HG02759 (cell line): ENCODE measurements around the gene SHOC2.
A peak's percentile ranks its signal among the peaks of the same experiment; 100 is the strongest.

Experiments used
- ATAC-seq: cut with Tn5 transposase; IDR thresholded peaks from one replicate; pipeline ENCODE4 v1.9.1; 2021; ENCODE audit warnings: mild to moderate bottlenecking, moderate library complexity; ENCODE audit not compliant: unreplicated experiment

The SHOC2 gene

DNA sequence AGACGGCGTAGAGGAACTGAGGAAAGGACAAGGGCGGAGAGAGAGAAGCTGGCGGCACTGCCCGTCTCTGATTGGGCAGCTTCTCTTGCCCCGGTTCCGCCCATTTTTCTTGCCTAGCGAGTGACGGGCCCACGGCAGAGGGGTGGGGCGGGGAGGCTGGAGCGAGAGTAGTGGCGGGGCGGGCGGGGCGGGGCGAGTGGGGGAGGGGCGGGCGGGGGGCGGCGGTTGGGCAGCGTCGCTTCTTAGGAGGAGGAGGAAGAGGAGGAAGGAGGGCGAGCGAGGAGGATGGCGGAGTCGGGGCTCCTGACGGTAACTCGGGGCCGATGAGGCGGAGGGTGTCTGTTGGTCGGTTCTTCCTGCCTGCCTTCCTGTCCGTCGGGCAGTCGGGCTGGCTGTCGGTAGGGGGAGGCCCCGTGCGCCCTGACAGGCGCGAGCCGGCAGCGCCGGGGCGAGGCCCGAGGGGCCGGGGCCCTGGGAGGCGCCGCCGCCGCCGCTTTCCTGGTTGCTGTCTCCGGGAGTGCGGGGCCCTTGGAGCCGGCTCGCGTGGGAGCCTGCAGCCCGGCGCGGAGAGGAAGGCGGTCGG is at the start of gene SHOC2:
SHOC2 (plus strand) TSS at position 256 of the 583 bp plus-strand sequence. CDS start 44,755 bp downstream, outside the sequence.
- peak; percentile 12 for ATAC-seq

DNA sequence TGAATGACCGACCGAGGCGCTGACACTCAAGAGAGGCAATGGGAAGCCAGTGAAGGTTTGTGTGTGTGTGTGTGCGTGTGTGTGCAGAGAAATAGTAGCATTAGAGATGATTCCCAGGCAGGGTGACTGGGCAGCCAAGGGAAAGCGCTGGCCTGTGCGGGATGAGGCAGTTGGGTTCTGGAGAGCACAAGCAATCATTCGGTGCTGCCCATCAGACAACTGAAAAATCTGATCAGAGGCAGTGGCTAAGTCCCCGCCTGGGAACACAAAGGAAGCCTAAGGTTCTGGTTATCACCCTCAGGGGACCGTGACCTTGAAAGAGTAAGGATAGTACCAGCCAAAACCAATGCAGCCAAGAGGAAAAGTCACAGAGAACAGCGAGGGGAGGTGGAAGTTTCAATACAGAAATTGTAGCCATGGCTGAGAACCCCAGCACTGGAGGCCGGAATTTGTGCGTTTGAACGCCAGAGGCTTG is 48.5 kb upstream of the SHOC2 start:
- ATAC-seq: no peak

DNA sequence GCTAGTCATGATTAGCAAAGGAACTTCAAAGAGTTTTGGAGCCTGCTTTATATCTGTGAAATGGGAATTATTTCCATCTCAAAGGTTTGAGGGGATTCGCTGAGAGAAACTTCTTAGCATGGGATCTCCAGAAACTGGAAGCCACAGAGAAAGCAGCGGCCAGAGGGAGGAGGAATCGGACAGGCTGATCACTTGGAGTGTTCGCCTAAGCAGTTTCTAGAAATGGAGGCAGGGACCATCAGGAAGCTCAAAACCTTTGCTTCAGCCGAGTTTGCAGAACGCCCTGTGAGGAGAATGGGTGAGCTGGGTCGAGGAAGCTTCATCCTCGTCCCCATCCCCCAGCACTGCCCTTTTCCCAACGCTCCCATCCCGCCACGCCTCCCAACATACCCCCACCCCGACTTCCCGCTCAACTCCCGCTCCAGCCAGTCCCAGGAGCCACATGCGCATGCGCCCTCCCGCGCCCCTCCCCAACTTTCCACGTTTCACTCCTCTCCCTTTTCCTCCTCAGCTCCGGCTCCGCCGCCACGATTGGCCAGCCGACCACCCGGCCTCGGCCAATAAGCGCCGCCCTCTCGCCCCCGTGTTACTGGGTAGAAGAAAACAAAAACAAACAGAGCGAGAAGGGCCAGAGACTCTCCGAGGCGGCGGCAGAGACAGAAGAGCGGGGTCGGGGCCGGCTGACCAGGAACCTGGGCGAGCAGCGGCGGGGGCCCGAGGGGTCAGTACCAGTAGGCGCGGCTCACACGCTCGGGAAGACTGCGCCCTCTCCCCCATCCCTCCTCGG is 47.9 kb upstream of the SHOC2 start, which contains the start of gene PDCD4:
PDCD4 (plus strand) TSS at position 631 of the 787 bp plus-strand sequence. CDS start 4,100 bp downstream, outside the sequence.
- ATAC-seq: peak; percentile 82

DNA sequence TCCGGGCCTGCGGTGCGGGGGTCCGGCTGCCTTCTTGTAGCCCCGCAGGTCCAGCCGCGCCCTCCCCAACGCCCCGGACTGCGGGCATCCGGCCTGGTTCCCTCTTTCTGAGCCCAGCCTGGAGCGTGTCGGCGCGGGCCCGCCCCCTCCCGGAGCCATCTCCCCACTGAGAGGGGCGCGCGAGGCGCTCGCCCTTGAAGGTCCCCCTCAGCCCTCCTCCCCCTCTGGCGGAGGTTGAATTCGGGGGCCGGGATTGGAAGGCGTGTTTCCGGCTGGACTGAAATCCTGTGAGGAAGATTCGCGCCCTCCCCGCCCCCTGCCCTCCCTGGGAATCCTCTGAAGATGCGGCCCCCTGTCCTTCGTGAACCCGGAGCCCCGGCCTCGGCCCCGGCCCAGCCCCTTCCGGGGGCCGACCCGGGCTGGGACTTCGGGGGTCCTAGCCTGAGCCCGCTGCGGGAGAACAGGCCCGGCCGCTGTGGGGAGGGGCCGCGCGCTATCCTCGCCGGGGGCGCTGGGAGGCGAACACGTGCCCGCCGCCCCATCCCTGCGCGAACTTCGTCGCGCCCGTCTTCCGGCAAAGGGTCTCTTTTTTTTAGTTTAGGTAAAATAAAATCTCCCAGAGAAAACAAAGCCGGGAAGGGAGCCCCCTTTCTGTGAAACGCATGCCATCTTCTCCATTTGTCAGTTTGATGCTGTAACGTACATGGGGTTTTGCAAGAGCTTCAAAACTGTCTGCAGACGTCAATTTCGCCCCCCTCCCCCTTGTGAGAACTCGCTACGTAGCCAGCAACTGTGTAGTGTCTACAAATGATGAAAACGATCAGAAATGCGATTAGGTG is 47.0 kb upstream of the SHOC2 start:
- ATAC-seq: peak; percentile 47

DNA sequence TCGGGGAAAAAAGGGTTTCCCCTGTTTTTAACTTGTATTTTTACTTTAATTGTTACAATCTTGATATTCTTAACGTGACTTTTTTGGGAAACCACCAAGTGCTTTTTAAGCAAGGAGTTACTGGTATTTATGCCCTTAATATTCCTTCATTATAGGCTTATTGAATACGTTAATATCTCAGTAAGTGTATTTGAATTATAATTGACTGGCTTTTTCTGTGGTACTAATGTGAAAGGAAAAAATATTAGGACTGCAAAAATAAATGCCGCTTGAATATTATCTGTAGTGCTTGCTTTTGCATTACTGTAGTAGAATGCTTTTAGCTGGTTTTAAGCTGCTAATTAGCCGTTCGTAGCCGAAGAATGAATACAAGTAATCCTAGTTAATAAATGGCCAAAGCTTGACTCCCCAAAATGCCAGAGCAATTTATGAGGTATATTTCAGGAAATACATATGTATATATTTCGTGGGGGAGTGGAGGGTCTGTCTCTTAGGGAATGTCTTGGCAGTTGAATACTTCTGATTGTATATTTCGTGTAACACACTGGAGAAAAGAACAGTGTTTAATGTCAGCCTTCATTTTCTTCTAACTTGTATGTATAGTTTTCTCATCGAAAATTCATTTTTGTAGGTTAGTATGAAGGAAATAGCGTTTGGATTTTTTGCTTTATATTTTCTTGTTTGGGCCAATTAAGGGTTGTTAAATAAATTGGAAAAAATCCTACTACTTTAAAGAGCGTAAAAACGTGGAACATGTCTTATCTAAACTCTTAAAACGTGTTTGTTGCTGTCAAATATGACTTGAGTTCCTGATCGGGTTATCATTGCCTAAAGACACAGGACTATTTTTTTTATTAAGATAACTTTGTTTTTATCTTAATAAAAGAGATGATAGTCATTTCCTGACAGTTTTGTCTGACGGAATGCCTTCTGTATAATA is 46.1 kb upstream of the SHOC2 start:
- no peak for ATAC-seq

DNA sequence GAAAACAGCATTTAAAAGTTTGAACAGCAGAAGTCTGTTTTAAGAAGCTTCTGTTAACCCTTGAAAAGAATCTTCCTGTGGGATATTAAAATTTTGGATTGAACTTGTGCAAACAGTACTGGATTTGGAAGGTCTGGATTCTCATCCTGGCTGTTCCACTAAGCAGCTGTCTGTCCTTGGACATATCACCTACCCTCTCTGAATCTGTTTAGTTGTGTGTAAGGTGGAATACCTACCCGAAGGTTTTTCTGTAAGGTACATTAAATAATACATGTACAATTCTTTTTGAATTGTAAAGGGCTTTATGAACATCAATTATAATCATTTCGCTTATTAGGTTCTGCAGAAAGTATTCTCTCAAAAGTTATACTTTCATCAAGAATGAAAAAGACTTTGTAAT is 45.5 kb upstream of the SHOC2 start:
- ATAC-seq: no peak

DNA sequence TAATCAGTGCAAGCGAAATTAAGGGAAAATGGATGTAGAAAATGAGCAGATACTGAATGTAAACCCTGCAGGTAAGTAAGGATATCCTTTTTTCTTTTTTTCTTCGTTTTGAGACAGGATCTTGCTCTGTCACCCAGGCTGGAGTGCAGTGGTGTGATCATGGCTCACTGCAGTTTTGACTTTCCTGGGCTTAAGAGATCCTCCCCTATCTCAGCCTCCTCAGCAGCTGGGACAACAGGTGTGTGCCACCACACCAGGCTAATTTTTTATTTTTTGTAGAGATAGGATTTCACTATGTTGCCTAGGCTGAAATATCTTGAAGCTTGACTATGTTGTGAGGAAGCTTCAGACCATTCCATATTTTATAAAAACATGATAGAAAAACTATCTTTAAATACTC is 43.4 kb upstream of the SHOC2 start:
- ATAC-seq: no peak

DNA sequence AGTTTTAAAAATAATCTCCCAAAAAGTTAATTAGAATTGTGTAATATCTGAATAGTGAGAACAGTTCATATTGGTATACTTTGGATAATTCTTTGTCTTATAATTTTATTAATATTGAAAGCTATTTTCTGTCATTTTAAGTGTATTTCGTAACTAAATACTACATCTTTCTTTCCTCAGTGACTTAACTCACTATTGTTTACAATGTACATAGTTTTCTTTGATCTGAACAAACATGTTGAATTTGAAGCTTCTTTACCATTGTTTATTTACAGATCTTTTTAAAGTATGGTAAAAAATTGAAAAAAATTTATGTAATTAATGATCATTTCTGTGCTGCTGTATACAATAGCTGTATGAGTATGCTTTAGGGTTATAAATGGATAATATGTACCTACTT is 42.6 kb upstream of the SHOC2 start:
- ATAC-seq: no peak

DNA sequence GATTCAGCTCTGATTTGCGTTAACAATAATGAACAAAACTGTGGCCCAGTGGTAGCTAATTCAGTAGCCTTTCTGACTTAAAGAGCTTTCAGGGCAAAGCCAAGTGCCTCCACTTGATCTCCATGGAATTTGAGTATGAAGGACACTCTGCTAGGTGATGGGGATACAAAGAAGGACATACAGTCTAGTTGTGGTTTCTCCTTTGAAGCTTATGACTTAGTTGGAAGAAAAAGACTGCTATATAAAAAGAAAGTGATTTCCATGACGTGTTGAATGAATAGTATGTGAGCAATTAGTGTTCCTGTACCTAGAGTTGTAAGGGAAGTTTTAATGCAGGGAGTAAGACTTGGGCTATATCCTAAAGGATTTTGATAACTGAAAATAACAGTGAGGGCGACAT is 39.4 kb upstream of the SHOC2 start:
- ATAC-seq: no peak

DNA sequence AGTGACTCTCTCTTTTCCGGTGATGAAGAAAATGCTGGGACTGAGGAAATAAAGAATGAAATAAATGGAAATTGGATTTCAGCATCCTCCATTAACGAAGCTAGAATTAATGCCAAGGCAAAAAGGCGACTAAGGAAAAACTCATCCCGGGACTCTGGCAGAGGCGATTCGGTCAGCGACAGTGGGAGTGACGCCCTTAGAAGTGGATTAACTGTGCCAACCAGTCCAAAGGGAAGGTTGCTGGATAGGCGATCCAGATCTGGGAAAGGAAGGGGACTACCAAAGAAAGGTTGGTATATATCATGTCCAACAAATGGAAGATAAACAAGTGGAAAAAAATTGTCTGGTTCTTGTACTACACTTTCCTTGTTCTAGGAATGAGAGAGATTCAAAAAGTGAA is 38.2 kb upstream of the SHOC2 start:
- ATAC-seq: no peak

DNA sequence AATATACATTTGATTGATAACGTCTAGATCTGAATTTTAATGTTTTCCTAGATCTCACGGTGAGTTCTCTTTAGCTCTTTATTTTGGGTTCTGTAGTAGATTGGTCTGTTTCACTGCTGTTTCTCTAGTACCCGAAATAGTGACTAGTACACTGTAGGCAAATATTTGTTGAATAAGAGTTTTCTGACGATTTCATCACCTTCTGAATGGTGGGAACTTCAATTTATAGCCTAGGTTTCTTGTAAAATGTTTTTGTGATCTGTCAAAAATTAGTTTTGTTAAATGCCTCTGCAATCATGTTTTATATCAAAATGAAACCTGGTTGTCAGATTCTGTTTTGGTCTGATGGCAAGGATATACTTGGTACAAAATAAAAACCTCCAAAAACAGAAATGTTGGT is 37.5 kb upstream of the SHOC2 start:
- ATAC-seq: no peak

DNA sequence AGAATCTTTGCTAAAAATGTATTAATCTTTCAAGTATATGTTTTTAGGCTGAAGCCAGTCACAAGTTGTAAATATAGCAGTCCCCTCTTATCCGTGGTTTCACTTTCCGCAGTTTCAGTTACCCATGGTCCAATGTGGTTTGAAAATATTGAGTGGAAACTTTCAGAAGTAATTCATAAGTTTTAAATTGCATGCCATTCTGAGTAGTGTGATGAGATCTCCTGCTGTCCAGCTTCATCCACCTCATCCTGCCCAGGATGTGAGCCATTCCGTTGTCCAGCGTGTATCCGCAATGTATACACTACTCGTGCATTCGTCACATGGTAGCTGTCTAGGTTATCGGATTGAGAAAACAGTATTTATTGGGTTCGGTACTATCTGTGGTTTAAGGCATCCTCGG is 35.5 kb upstream of the SHOC2 start:
- ATAC-seq: no peak

DNA sequence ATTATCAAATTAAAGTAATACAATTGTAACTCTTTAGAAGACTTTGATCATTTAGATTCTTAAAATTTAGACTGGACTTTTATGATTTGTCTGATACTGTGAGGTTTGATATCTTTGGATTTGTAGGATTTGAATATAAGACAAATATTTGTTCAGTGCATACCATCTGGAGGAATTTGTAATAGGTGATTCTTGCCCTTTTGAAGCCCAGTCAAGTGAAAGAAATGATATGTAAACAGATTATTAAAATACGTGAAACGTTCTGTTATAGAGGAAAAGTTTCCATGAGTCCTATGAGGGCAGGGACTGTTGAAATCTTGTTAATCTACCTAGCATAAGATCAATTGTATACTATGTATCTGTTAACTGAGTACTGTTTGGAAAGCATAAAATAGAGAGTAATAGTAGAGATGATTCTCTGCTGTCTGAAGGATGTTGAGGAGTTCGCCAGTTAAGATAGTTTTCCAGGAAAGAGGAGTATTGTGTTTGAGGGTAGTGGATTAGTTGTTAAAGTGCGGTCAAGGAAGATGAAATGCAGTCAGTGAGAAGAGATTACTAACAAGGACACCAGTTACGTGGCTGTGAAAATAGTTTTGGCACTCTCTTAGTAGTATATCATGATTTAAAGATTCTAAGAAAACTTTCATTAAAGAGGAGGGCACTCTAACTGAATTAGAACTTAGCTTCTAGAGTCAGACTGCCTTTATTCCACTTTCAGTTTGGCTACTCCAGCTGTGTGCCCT is 33.3 kb upstream of the SHOC2 start:
- no peak for ATAC-seq

DNA sequence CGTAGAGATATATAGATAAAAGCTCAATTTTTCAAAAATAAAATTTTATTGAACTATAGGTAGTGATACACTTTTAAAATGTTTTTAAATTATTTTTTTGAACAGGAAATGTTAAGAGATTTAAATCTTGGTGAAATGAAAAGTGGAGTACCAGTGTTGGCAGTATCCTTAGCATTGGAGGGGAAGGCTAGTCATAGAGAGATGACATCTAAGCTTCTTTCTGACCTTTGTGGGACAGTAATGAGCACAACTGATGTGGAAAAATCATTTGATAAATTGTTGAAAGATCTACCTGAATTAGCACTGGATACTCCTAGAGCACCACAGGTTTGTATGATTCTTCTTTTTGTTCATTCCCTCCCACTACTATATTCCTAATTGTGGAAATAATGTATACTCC is 31.8 kb upstream of the SHOC2 start:
- no peak for ATAC-seq

DNA sequence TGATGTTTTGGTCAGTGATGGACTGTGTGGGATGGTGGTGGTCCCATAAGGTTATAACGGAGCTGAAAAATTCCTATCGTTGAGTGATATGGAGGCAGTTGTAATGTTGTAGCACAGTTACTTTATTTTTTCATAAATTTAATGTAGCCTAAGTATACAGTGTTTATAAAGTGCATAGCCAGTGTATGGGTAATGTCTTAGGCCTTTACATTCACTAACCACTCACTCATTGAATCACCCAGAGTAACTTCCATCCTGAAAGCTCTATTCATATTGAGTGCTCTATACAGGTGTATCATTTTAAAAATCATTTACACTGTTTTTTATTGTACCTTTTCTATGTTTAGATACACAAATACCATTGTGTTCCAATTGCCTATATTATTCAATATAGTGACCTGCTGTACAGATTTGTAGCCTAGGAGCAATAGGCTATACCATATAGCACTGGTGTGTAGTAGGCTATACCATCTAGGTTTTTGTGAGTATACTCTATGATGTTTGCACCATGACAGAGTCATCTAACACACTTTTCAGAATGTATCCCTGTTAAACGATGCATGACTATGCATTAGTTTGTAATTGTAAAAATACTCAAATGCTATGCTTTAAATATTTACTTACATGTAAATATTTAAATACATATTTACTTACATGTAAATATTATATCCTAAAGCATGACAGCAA is 26.7 kb upstream of the SHOC2 start:
- ATAC-seq: no peak

DNA sequence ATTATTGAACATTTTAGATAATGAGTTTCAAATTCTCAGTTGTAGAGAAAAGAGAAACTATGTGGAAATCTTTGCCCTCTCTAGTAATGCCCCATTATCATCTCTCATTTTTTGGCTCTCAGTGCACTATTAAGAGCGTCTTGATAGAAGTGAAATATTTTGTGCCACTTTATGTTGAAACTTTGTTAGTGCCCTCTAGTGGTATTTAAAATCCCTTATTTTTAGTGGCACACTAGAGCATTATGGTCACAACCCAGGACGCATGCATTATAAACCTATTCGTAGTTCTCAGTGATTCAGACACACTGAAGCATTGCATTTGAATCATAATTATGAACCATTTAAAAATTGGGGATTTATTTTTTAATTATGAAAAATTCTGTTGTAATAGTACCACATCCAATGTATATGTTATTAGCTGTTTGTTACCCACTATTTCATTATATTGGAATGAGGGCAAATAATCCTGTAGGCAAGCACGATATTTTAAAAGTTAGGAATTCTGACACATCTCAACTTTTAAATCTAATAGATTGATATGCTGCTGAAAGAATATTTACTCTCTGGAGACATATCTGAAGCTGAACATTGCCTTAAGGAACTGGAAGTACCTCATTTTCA is 25.7 kb upstream of the SHOC2 start:
- ATAC-seq: peak; percentile 79

DNA sequence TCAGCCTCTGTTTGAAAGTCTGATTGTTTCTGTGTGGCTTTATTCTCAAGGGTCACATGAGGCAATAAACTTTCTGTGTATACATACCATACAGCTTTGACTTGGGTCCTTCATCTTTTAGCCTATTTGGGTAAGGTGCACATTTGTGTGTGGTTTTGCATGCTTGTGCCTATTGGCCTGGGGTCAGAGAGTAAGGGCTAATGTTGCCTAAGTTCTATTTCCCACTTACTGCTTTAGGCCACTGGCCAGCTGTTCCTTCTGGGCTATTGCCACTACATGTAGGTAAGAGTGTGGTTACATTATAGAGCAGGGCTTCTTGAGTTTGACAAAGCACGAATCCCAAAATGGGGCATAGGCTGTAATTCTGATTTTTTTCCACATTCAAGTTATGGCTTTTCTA is 22.2 kb upstream of the SHOC2 start:
- ATAC-seq: no peak

DNA sequence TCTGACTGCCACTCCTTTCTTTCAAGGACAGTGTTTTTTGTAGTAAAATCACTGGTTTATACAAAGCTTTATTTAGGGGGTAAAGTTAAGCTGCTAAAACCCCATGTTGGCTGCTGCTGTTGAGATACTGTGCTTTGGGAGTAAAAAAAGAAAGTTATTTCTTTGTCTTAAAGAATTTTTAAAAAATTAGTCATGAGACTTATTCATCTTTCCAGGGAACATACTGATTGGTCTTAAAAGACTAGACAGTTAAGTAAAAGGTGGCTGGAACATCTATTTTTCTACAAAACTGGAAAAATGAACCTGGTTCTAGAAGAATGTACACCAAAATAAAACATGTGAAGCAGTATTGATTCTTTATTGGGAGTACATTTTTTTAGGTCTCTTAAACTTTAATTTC is 21.0 kb upstream of the SHOC2 start:
- no peak for ATAC-seq

DNA sequence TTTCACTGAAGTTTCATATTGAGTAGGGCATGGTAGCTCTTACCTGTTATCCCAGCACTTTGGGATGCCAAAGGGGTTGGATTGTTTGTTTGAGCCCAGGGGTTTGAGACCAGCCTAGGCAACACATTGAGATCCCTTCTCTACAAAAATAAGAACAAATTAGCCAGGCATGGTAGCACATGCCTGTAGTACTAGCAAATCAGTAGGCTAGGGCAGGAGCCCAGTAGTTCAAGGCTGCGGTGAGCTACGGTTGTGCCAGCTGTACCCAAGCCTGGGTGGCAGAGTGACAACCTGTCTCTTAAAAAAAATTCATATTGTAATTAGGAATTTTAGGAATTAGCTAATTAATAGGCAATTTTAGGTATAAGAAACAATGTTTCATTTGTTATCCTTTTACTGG is 18.4 kb upstream of the SHOC2 start:
- no peak for ATAC-seq
